Smooth muscle cell (in vitro differentiated cells): ENCODE results near the gene TMEM81. TPM values are rescaled to one million over a fixed set of nuclear protein-coding genes. Genes with fewer than 3 reads are reported as not detected.
A peak's percentile ranks its signal among the peaks of the same experiment; 100 is the strongest.

Experiments
- DNase-seq: peaks from one replicate; lab custom pipeline; 2025; ENCODE audit not compliant: unreplicated experiment; lab: John Stamatoyannopoulos, UW
- H2AFZ ChIP-seq: fragments of 200-600 bp; sonication (generic); 2 replicates; pipeline ENCODE4 v1.6.0; 2016; ENCODE audit warnings: antibody characterized with exemption, low read depth, mild to moderate bottlenecking
- H3F3A ChIP-seq: fragments of 200-600 bp; sonication (generic); 2 replicates; pipeline ENCODE4 v1.6.0; 2017; ENCODE audit warnings: antibody characterized with exemption, low read depth
- H3K27ac ChIP-seq: fragments of 200-600 bp; sonication (generic); 2 replicates; pipeline ENCODE4 v1.5.1; 2016; ENCODE audit warnings: low read depth, mild to moderate bottlenecking
- H3K27me3 ChIP-seq: fragments of 200-600 bp; sonication (generic); 2 replicates; pipeline ENCODE4 v1.6.1; 2016; ENCODE audit warnings: low read depth, mild to moderate bottlenecking
- H3K36me3 ChIP-seq: fragments of 200-600 bp; sonication (generic); 2 replicates; pipeline ENCODE4 v1.5.1; 2016; ENCODE audit warnings: low read depth
- H3K4me1 ChIP-seq: fragments of 200-600 bp; sonication (generic); 2 replicates; pipeline ENCODE4 v1.5.1; 2016; ENCODE audit warnings: low read depth
- H3K4me2 ChIP-seq: fragments of 200-600 bp; sonication (generic); 2 replicates; pipeline ENCODE4 v1.6.0; 2016; ENCODE audit warnings: mild to moderate bottlenecking
- H3K4me3 ChIP-seq: fragments of 200-600 bp; sonication (generic); 2 replicates; pipeline ENCODE4 v1.5.1; 2016; ENCODE audit warnings: mild to moderate bottlenecking
- H3K79me2 ChIP-seq: fragments of 200-600 bp; sonication (generic); 2 replicates; pipeline ENCODE4 v1.6.0; 2016; ENCODE audit warnings: low read depth, mild to moderate bottlenecking
- H3K9ac ChIP-seq: fragments of 200-600 bp; sonication (generic); 2 replicates; pipeline ENCODE4 v1.6.0; 2016; ENCODE audit warnings: low read depth
- H3K9me3 ChIP-seq: fragments of 200-600 bp; sonication (generic); replicated peaks from 2 replicates; pipeline ENCODE4 v1.5.1; 2016; ENCODE audit warnings: low read depth
- H4K20me1 ChIP-seq: fragments of 200-600 bp; sonication (generic); 2 replicates; pipeline ENCODE4 v1.6.0; 2016; ENCODE audit warnings: low read depth
- WGBS: methylation state at CpG from one replicate; pipeline ENCODE4 v1.1.7; 2016; ENCODE audit warnings: low lambda C conversion rate; 5-methylcytosine and 5-hydroxymethylcytosine counted together
- polyA plus RNA-seq: library from polyadenylated mRNA; unstranded; fragments of >200 nt; fragmentation: Nextera tagmentation; extraction: Ambion mirVana; gene quantifications from 2 replicates; pipeline ENCODE4 v1.2.1, GENCODE V29; 2016
- total RNA-seq: library from RNA; depleted of rRNA; stranded (reverse); fragments of >200 nt; gene quantifications from 2 replicates; pipeline ENCODE4 v1.2.3, GENCODE V29; 2014
- TF ChIP-seq, protein P1 (sequence below): fragments of 200-600 bp; sonication (generic); IDR thresholded peaks from 2 replicates; pipeline ENCODE4 v1.5.1; 2017; ENCODE audit warnings: borderline replicate concordance, mild to moderate bottlenecking, antibody characterized with exemption; ENCODE audit not compliant: insufficient read depth, poor library complexity, severe bottlenecking

The TMEM81 gene
- total and polyA plus RNA-seq, 2 experiments from 2014 or later, result 1.8 to 1.9 TPM

DNA sequence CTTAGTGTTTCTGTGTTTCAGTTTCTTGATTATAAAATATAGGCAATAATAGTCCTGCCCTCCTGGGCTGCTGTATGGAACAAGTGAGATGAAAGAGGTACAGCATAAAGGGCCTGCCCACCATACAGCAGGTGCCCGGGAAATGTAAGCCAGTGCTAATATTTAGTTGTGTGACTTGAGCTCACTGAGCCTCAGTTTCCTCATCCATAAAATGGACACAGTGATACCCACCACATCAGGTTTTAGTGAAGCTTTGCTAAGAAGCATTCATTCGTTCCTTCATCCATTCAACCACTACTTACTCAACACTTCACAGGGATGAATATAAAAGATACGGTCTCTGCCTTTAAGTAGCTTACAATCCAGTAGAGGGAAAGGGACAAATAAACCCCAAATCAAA, 21.4 kb downstream of the TMEM81 start:
- DNase-seq, result no peak
- no peaks in the 10 kb centered on the region for H3K4me1 ChIP-seq
- H3K79me2 ChIP-seq, result no peaks in the 10 kb centered on the region
- H3K9ac ChIP-seq, result no peak overlapping the region
- H3F3A ChIP-seq, result no peaks in the 10 kb centered on the region
- H3K27ac ChIP-seq, result no peak overlapping the region
- H2AFZ ChIP-seq, result no peak overlapping the region
- TF ChIP-seq, protein P1, sequence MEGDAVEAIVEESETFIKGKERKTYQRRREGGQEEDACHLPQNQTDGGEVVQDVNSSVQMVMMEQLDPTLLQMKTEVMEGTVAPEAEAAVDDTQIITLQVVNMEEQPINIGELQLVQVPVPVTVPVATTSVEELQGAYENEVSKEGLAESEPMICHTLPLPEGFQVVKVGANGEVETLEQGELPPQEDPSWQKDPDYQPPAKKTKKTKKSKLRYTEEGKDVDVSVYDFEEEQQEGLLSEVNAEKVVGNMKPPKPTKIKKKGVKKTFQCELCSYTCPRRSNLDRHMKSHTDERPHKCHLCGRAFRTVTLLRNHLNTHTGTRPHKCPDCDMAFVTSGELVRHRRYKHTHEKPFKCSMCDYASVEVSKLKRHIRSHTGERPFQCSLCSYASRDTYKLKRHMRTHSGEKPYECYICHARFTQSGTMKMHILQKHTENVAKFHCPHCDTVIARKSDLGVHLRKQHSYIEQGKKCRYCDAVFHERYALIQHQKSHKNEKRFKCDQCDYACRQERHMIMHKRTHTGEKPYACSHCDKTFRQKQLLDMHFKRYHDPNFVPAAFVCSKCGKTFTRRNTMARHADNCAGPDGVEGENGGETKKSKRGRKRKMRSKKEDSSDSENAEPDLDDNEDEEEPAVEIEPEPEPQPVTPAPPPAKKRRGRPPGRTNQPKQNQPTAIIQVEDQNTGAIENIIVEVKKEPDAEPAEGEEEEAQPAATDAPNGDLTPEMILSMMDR, result no peak
- H3K36me3 ChIP-seq, result no peaks in the 10 kb centered on the region
- no peak overlapping the region for H3K4me3 ChIP-seq
- no peaks in the 10 kb centered on the region for H3K27me3 ChIP-seq
- whole genome bisulfite sequencing, result 89% methylated on average over 3 of the region's 3 CpGs
- no peak overlapping the region for H3K4me2 ChIP-seq
- H4K20me1 ChIP-seq, result no peaks in the 10 kb centered on the region
- no peaks in the 10 kb centered on the region for H3K9me3 ChIP-seq

DNA sequence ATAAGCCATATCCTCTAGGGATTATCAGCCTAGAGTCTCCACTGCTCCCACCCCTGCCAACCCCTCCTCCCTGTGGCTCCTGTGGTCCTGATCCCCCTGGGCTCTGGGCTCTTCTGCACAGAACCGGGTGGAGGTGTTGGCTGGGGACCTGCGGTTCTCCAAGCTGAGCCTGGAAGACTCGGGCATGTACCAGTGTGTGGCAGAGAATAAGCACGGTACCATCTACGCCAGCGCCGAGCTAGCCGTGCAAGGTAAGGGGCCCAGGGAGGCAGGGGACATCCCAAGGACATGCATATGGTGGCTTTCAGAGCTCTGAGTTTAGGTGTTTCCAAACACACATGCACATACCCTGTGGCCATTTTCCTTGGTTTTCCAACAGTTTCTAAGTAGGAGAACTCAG, 21.9 kb downstream of the TMEM81 start:
- Histone ChIP-seq H3K4me1 (no peaks in the 10 kb centered on the region), H3K27ac (no peak overlapping the region), H3K27me3 (no peaks in the 10 kb centered on the region), H4K20me1 (no peaks in the 10 kb centered on the region), H3K4me2 (no peak overlapping the region), H3K79me2 (no peaks in the 10 kb centered on the region), H3K9ac (no peak overlapping the region), H3F3A (no peaks in the 10 kb centered on the region), H3K36me3 (no peaks in the 10 kb centered on the region), H3K4me3 (no peak overlapping the region), H2AFZ (no peak overlapping the region), H3K9me3 (no peaks in the 10 kb centered on the region)
- DNase-seq, result no peak
- TF ChIP-seq, protein P1, result no peak
- 93% methylated on average over 8 of the region's 8 CpGs for WGBS

DNA sequence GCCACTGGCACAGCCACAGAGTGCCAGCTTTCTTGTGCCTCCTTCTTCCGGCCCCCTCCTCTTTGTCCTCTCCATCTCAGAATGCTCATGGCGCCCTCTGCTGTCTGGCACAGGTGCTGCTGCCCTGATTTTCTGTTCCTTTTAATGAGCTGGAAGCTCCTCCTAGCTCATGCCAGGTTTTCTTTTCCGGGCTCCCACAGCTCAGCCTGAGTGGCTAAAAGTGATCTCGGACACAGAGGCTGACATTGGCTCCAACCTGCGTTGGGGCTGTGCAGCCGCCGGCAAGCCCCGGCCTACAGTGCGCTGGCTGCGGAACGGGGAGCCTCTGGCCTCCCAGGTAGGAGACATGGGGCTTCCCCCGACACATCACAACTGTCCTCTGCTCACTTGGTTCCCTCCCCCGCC, 22.6 kb downstream of the TMEM81 start:
- TF ChIP-seq, protein P1, result peak; percentile 83
- H3K9me3 ChIP-seq, result no peaks in the 10 kb centered on the region
- H3K36me3 ChIP-seq, result no peaks in the 10 kb centered on the region
- H3K27me3 ChIP-seq, result no peaks in the 10 kb centered on the region
- DNase-seq, result peak; percentile 40
- WGBS, result 34% methylated on average over 11 of the region's 13 CpGs
- H3K4me3 ChIP-seq, result no peak overlapping the region
- H4K20me1 ChIP-seq, result no peaks in the 10 kb centered on the region
- H3K4me1 ChIP-seq, result no peaks in the 10 kb centered on the region
- H3K27ac ChIP-seq, result no peak overlapping the region
- no peaks in the 10 kb centered on the region for H3F3A ChIP-seq
- no peaks in the 10 kb centered on the region for H3K79me2 ChIP-seq
- H2AFZ ChIP-seq, result peak overlapping the region; percentile 60
- H3K9ac ChIP-seq, result no peak overlapping the region
- peak overlapping the region; percentile 69 for H3K4me2 ChIP-seq

DNA sequence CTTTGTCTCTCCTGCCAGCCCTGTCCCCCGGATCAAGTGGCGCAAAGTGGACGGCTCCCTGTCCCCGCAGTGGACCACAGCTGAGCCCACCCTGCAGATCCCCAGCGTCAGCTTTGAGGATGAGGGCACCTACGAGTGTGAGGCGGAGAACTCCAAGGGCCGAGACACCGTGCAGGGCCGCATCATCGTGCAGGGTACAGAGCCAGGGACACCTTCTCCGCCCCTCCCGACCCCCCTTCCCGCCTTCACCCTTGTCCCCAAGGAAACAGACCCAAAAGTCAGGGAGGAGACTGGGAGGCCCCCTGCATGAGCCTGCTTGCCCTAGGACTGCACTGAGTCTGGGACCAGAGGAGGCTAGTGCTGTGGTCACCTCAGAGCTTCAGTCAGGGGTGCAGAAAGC, 23.0 kb downstream of the TMEM81 start:
- 80% methylated on average over 14 of the region's 14 CpGs for WGBS
- no peak overlapping the region for H3K9ac ChIP-seq
- H3K27ac ChIP-seq, result no peak overlapping the region
- no peaks in the 10 kb centered on the region for H3K4me1 ChIP-seq
- no peaks in the 10 kb centered on the region for H3F3A ChIP-seq
- H3K36me3 ChIP-seq, result no peaks in the 10 kb centered on the region
- no peaks in the 10 kb centered on the region for H3K79me2 ChIP-seq
- H4K20me1 ChIP-seq, result no peaks in the 10 kb centered on the region
- no peak for DNase-seq
- H3K27me3 ChIP-seq, result no peaks in the 10 kb centered on the region
- TF ChIP-seq, protein P1, result no peak
- H3K4me3 ChIP-seq, result no peak overlapping the region
- H3K9me3 ChIP-seq, result no peaks in the 10 kb centered on the region
- no peak overlapping the region for H3K4me2 ChIP-seq
- no peak overlapping the region for H2AFZ ChIP-seq
